A549 (cell line): Measurements from ENCODE around the gene MRPL20. TPM values are rescaled to one million over a fixed set of nuclear protein-coding genes. Genes with fewer than 3 reads are reported as not detected.
A peak's percentile ranks its signal among the peaks of the same experiment; 100 is the strongest.

Experiments
- ATAC-seq, 2 experiments: fragments of 200-7000 bp in 1 of 2; fragments of >200 bp in 1 of 2; cut with Nextera tagmentation in 1 of 2; cut with Tn5 transposase in 1 of 2; 3 replicates each; pipeline versions ENCODE4 v1.8.0 to v1.9.1; 2018 to 2020; ENCODE audit warnings: mild to moderate bottlenecking in 1 of 2, moderate library complexity in 1 of 2
- CTCF ChIA-PET: fragments of 300-600 bp; sonication (Branson Sonifier 250); formaldehyde crosslinking; extraction: SDS; loops from one replicate; lab custom pipeline; 2021; ENCODE audit warnings: antibody characterized with exemption, inconsistent platforms; lab: Yijun Ruan, JAX
- POLR2A ChIA-PET: fragments of 350-600 bp; formaldehyde crosslinking; extraction: SDS; loops from one replicate; lab custom pipeline; 2021; ENCODE audit warnings: antibody characterized with exemption, inconsistent platforms; lab: Yijun Ruan, JAX
- DNase-seq, 2 experiments: peaks; one replicate each; pipeline versions ENCODE4 v3.0.0 to v3.0.0-alpha.2; 2011 to 2016; ENCODE audit warnings: low read depth in 1 of 2, low spot score in 1 of 2
- FAIRE-seq: peaks from 2 replicates; lab custom pipeline; 2011; peaks lifted over from hg19 to GRCh38; lab: Jason Lieb, UNC
- H3K27ac ChIP-seq, 2 experiments: fragments of >200 bp; sonication (Bioruptor Twin); formaldehyde crosslinking; 3 replicates each; pipeline ENCODE4 v1.5.1; 2016 to 2017
- H3K4me1 ChIP-seq: fragments of >200 bp; sonication (Bioruptor Twin); formaldehyde crosslinking; 3 replicates; pipeline ENCODE4 v1.6.1; 2016
- H3K4me2 ChIP-seq: fragments of >200 bp; sonication (Bioruptor Twin); formaldehyde crosslinking; 3 replicates; pipeline ENCODE4 v1.6.1; 2016
- H3K4me3 ChIP-seq: fragments of >200 bp; sonication (Bioruptor Twin); formaldehyde crosslinking; 3 replicates; pipeline ENCODE4 v1.5.1; 2016
- H3K9me3 ChIP-seq: fragments of >200 bp; sonication (Bioruptor Twin); formaldehyde crosslinking; 3 replicates; pipeline ENCODE4 v1.6.1; 2016
- CEBPB ChIP-seq, 2 experiments: fragments of >200 bp in 1 of 2; sonication (Bioruptor Twin) in 1 of 2; formaldehyde crosslinking in 1 of 2; IDR thresholded peaks; 2 replicates each; pipeline ENCODE4 v1.6.1; 2012 to 2016
- CTCF ChIP-seq: fragments of >200 bp; sonication (Bioruptor Twin); formaldehyde crosslinking; IDR thresholded peaks from 3 replicates; pipeline ENCODE4 v1.5.1; 2016
- E2F6 ChIP-seq: IDR thresholded peaks from 2 replicates; pipeline ENCODE4 v1.6.1; 2012; ENCODE audit warnings: low read depth, borderline replicate concordance
- EHMT2 ChIP-seq: fragments of 200-600 bp; sonication (generic); IDR thresholded peaks from 2 replicates; pipeline ENCODE4 v1.6.1; 2016; ENCODE audit warnings: antibody characterized with exemption, low read depth, mild to moderate bottlenecking, moderate library complexity
- FOSB ChIP-seq: fragments of 250-450 bp; sonication (Bioruptor Pico); IDR thresholded peaks from 2 replicates; pipeline ENCODE4 v1.5.0; 2020; ENCODE audit warnings: mild to moderate bottlenecking, moderate library complexity
- FOXS1 ChIP-seq: fragments of 250-450 bp; sonication (Bioruptor Pico); IDR thresholded peaks from 2 replicates; pipeline ENCODE4 v1.5.0; 2020; ENCODE audit warnings: mild to moderate bottlenecking, moderate library complexity
- HMGXB4 ChIP-seq: fragments of 250-450 bp; sonication (Bioruptor Pico); IDR thresholded peaks from 2 replicates; pipeline ENCODE4 v1.5.0; 2021; ENCODE audit warnings: mild to moderate bottlenecking, moderate library complexity, borderline replicate concordance
- KDM5A ChIP-seq: fragments of 200-600 bp; sonication (generic); IDR thresholded peaks from 2 replicates; pipeline ENCODE4 v1.6.1; 2016; ENCODE audit warnings: antibody characterized with exemption, mild to moderate bottlenecking
- NFE2L2 ChIP-seq: fragments of 150-350 bp; conservative IDR thresholded peaks from 2 replicates; pipeline ENCODE4 v1.6.1; 2014; ENCODE audit warnings: low read length
- NPAS2 ChIP-seq: fragments of 250-450 bp; sonication (Bioruptor Pico); IDR thresholded peaks from 2 replicates; pipeline ENCODE4 v1.8.0; 2022; ENCODE audit warnings: mild to moderate bottlenecking, moderate library complexity, borderline replicate concordance
- POLR2A ChIP-seq: IDR thresholded peaks from 2 replicates; pipeline ENCODE4 v1.6.1; 2012; ENCODE audit warnings: mild to moderate bottlenecking, low read length
- POLR2AphosphoS2 ChIP-seq: conservative IDR thresholded peaks from 2 replicates; pipeline ENCODE4 v1.6.1; 2012; ENCODE audit warnings: low read length, improper control_type of control experiment, inconsistent platforms
- RARB ChIP-seq: fragments of 250-450 bp; sonication (Bioruptor Pico); IDR thresholded peaks from 2 replicates; pipeline ENCODE4 v1.8.0; 2021; ENCODE audit warnings: mild to moderate bottlenecking, moderate library complexity
- REST ChIP-seq: fragments of 200-600 bp; sonication (generic); IDR thresholded peaks from 2 replicates; pipeline ENCODE4 v1.6.1; 2016; ENCODE audit warnings: antibody characterized with exemption, mild to moderate bottlenecking, moderate library complexity
- SREBF2 ChIP-seq: fragments of 450-650 bp; IDR thresholded peaks from 2 replicates; pipeline ENCODE4 v1.6.1; 2014; ENCODE audit warnings: mild to moderate bottlenecking, moderate library complexity
- TFCP2L1 ChIP-seq: fragments of 250-450 bp; sonication (Bioruptor Pico); IDR thresholded peaks from 2 replicates; pipeline ENCODE4 v1.5.0; 2021; ENCODE audit warnings: mild to moderate bottlenecking
- TP53 ChIP-seq: fragments of 250-450 bp; sonication (Bioruptor Pico); IDR thresholded peaks from 2 replicates; pipeline ENCODE4 v1.5.0; 2021; ENCODE audit warnings: mild to moderate bottlenecking, moderate library complexity
- ZSCAN20 ChIP-seq: fragments of 250-450 bp; sonication (Bioruptor Pico); IDR thresholded peaks from 2 replicates; pipeline ENCODE4 v1.8.0; 2022; ENCODE audit warnings: mild to moderate bottlenecking, moderate library complexity
- WGBS: methylation state at CpG from one replicate; pipeline ENCODE4 v1.1.6; 2017; ENCODE audit errors: missing lambda C conversion rate; 5-methylcytosine and 5-hydroxymethylcytosine counted together
- polyA plus RNA-seq, 4 experiments: library from polyadenylated mRNA; depleted of rRNA in 3 of 4; stranded (reverse); fragments of >200 nt; fragmentation: RNase III in 1 of 4; extraction: RNeasy Plus Mini Kit Qiagen cat#74134 plus additional on column Dnase treatment in 1 of 4; gene quantifications; 2 replicates in 3 of 4; 3 replicates in 1 of 4; pipeline ENCODE4 v1.2.3, GENCODE V29; 2011 to 2017
- TF ChIP-seq, protein P1 (sequence below): fragments of >200 bp; sonication (Bioruptor Twin); formaldehyde crosslinking; IDR thresholded peaks from 3 replicates; pipeline ENCODE4 v1.6.1; 2016
- TF ChIP-seq, protein P2 (sequence below): fragments of 450-650 bp; IDR thresholded peaks from 2 replicates; pipeline ENCODE4 v1.6.1; 2014; ENCODE audit warnings: antibody characterized with exemption
- TF ChIP-seq, protein P3 (sequence below): IDR thresholded peaks from 2 replicates; pipeline ENCODE4 v1.6.1; 2012

MRPL20 gene
- polyA plus RNA-seq, 2 of the 4 experiments (the other 2 are of a cell fraction), result 158 to 163 TPM

GRCh38 chr1:1437904-1438376 lies 30.8 kb upstream of the MRPL20 start:
- Histone ChIP-seq H3K4me1 (peaks cover 39% of the 10 kb centered on the region), H3K9me3 (no peaks in the 10 kb centered on the region), H3K4me3 (0 out of 3 replicates have a peak overlapping the region, but pooled peaks have one; percentile 5), H3K27ac (peak overlapping the region; percentile 71 to 83), H3K4me2 (peak overlapping the region; percentile 77)
- POLR2A ChIA-PET, result interaction anchor here (1.4 kb wide), 1 partner anchor 31 kb away, joined by 4 read pairs; the partner anchor contains the start of gene MRPL20
- FAIRE-seq (no peak), ATAC-seq (peak; percentile 23 to 67; a peak in 3 of 6 replicates), DNase-seq (peak; percentile 62 to 72)
- CTCF ChIA-PET, result interaction anchor here (0.6 to 8.5 kb wide), 6 partner anchors 9 to 87 kb away, joined by 3 to 162 read pairs (median 6); no protein-coding TSS in a partner anchor
- 20% methylated on average over 3 of the region's 11 CpGs for WGBS
- TF ChIP-seq HMGXB4 (CRISPR knock-in tag), result no peak
- TF ChIP-seq RARB, result no peak
- no peak for TF ChIP-seq POLR2AphosphoS2
- TF ChIP-seq POLR2A, result peak; percentile 35; the same call in 1 of the 2 replicates
- TF ChIP-seq CEBPB (IDR thresholded peaks at IDR 0.05), result no peak
- no peak for TF ChIP-seq SREBF2
- TF ChIP-seq, protein P1, sequence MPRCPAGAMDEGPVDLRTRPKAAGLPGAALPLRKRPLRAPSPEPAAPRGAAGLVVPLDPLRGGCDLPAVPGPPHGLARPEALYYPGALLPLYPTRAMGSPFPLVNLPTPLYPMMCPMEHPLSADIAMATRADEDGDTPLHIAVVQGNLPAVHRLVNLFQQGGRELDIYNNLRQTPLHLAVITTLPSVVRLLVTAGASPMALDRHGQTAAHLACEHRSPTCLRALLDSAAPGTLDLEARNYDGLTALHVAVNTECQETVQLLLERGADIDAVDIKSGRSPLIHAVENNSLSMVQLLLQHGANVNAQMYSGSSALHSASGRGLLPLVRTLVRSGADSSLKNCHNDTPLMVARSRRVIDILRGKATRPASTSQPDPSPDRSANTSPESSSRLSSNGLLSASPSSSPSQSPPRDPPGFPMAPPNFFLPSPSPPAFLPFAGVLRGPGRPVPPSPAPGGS, result no peak

GRCh38 chr1:1437033-1437903 lies 30.2 kb upstream of the MRPL20 start:
- CTCF ChIA-PET, result interaction anchor here (0.7 to 8.5 kb wide), 4 partner anchors 8 to 65 kb away, joined by 3 to 162 read pairs (median 10); no protein-coding TSS in a partner anchor
- POLR2A ChIA-PET, result no interaction called here
- Histone ChIP-seq H3K4me1 (peaks cover 45% of the 10 kb centered on the region), H3K4me3 (0 out of 3 replicates have a peak overlapping the region, but pooled peaks have one; percentile 5), H3K27ac (peak overlapping the region; percentile 71 to 83), H3K9me3 (no peaks in the 10 kb centered on the region), H3K4me2 (peak overlapping the region; percentile 77)
- ATAC-seq, result no peak
- no peak for FAIRE-seq
- 73% methylated on average over 8 of the region's 31 CpGs for WGBS
- DNase-seq, result no peak
- no peak for TF ChIP-seq KDM5A
- TF ChIP-seq EHMT2, result no peak
- no peak for TF ChIP-seq E2F6
- no peak for TF ChIP-seq TP53
- TF ChIP-seq CTCF, result no peak
- no peak for TF ChIP-seq NFE2L2
- TF ChIP-seq, protein P2, sequence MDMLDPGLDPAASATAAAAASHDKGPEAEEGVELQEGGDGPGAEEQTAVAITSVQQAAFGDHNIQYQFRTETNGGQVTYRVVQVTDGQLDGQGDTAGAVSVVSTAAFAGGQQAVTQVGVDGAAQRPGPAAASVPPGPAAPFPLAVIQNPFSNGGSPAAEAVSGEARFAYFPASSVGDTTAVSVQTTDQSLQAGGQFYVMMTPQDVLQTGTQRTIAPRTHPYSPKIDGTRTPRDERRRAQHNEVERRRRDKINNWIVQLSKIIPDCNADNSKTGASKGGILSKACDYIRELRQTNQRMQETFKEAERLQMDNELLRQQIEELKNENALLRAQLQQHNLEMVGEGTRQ, result no peak
- no peak for TF ChIP-seq NPAS2 (CRISPR knock-in tag)
- TF ChIP-seq, protein P3, sequence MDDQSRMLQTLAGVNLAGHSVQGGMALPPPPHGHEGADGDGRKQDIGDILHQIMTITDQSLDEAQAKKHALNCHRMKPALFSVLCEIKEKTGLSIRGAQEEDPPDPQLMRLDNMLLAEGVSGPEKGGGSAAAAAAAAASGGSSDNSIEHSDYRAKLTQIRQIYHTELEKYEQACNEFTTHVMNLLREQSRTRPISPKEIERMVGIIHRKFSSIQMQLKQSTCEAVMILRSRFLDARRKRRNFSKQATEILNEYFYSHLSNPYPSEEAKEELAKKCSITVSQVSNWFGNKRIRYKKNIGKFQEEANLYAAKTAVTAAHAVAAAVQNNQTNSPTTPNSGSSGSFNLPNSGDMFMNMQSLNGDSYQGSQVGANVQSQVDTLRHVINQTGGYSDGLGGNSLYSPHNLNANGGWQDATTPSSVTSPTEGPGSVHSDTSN, result no peak
- no peak for TF ChIP-seq FOXS1 (CRISPR knock-in tag)
- no peak for TF ChIP-seq TFCP2L1 (CRISPR knock-in tag)
- TF ChIP-seq REST, result no peak
- TF ChIP-seq FOSB (CRISPR knock-in tag), result no peak
- TF ChIP-seq, protein P1, result no peak
- TF ChIP-seq ZSCAN20 (CRISPR knock-in tag), result no peak
